GM19455 (cell line): ENCODE data around the gene GAP43.
"Not testable (repeated sequence)": the region's sequence is repeated elsewhere in the genome, so short reads cannot be mapped to it uniquely, and the experiment has no call there.

ENCODE experiments used
- ATAC-seq: cut with Tn5 transposase; IDR thresholded peaks from one replicate; pipeline ENCODE4 v1.9.1; 2021; ENCODE audit not compliant: unreplicated experiment

The GAP43 gene

DNA sequence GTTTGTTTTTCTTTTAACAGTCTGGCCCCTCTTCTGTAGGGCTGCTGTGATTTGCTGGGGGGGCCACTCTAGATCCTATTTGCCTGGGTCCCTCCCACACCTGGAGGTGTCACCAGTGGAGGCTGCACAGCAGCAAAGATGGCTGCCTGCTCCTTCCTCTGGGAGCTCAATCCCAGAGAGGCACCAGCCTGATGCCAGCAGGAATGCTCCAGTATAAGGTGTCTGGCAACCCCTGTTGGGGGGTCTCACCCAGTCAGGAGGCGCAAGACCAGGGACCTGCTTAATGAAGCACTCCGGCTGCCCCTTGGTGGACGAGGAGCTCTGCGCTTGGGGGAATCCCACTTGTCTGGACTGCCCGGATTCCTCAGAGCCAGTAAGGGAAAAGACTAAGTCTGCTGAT lies 118.3 kb downstream of the GAP43 start:
- ATAC-seq, result no peak

DNA sequence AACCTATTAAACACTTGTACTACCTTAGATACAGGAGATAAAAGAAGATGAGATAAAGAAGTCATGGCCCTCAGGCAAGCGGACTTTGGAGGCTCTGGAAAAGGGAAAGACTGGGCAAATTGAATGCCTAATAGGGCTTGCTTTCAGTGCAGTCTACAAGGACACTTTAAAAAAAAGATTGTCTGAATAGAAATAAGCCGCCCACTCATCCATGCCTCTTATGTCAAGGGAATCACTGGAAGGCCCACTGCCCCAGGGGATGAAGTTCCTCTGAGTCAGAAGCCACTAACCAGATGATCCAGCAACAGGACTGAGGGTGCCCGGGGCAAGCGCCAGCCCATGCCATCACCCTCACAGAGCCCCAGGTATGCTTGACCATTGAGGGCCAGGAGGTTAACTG lies 121.2 kb downstream of the GAP43 start:
- not testable (repeated sequence) for ATAC-seq

DNA sequence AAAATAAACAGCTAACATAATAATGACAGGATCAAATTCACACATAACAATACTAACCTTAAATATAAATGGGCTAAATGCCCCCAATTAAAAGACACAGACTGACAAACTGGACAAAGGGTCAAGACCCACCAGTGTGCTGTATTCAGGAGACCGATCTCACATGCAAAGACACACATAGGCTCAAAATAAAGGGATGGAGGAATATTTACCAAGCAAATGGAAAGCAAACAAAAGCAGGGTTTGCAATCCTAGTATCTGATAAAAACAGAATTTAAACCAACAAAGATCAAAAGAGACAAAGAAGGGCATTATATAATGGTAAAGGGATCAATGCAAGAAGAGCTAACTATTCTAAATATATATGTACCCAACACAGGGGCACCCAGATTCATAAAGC lies 129.7 kb downstream of the GAP43 start:
- not testable (repeated sequence) for ATAC-seq

DNA sequence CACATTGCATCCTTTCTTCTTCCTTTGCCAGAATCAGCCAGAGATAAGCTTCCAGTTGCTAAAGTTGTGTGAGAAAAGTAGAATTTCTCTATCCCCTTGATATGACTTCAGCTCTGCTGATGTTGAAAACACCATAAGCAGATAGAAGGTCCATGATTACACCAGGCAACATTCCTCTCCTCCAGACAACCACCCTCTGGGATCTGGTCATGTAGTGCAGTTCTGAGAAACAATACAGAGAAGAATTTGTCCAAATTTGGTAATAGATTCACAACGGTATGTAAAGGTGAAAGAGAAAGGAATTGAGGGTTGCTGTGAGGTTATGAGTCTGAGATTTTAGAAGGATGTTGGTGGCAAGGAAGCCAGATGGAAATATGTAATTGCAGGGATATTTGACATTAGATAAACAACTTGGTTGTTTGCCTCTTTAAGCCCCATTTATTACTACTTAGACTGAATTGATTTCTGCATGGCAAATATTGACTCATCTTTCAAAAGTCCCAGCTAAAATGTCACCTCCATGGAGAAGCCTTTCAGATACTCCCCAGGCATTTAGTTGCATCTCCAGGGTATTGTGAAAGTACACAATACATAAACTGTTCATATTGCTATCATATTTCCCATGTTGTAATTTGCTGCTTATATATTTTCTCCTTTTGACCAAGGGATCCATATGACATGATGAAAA lies 134.9 kb downstream of the GAP43 start:
- no peak for ATAC-seq

DNA sequence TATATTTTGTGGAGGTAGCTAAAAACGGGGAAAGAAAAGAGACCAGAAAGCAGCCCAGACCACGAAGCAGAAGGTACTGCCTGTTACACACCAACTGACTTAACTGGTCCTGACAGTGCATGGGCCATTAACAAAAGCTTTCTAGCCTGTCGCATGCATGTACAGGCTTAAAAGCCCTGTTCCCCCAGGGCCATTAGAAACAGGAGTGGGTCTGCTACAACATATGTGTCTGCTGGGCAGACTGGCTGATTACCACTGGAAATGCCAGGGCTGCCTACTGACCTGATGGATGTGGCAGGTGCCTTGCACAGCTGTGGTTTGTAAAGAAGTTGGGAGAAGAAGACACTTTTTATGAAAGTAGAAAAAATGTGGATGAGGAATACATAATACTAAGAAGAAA lies 137.4 kb downstream of the GAP43 start:
- ATAC-seq, result no peak

DNA sequence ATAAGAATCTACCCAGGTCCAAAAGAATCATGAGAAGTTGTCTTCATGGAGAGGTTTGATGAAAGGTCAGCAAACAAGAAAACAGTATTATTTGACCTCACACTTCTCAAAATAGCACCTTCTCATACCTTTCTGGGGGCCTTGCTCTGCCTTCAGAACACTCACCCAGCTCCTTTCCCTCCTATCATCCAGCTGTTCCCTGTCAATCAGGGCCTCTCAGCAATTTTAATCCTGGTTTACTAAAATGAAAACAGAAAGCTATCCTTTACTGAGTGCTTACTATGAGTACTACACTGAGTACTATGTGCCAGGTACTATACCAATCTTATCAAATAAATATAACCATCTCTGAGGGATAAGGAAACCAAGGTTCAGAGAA lies 138.6 kb downstream of the GAP43 start:
- no peak for ATAC-seq

DNA sequence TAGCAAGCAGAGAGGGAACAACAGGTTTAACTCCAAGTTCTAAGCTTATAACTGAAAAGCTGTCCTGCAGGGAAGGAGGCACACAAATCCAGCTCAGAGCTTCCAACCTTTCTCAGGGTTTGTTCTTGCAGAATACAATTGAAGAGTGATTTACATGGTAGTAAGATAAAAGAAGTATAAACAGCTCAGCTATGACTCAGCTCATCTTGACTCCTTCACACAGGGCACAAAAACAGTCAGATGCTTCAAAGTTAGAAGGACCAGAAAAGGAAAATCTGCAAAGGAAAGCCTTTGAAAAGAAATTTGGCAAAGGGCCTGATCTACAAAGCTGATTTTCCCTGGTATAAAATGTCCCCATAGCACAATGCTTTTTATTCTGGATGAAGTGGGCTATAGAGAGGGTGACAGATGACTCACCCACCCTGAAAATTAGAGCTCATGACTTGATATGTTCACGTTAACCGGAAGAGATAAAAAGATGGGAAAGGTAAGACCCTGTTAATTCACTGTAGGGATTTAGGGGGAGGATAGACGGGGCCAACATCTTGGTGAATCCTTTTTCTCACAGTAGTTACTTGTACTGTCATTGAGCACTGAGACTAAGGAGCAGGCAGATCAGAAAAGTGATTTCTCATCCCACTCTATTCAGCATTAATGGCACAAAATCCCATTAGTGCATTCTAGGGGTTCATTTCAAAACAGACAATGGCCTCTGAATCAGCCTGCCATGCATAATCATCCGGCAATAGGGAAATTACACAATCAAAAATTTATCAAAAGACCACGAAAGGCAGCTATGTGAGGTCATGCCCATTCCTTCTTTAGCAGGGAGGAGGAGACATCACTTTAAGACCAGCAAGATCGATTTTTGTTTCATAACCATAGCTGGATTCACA lies 143.5 kb downstream of the GAP43 start:
- no peak for ATAC-seq

DNA sequence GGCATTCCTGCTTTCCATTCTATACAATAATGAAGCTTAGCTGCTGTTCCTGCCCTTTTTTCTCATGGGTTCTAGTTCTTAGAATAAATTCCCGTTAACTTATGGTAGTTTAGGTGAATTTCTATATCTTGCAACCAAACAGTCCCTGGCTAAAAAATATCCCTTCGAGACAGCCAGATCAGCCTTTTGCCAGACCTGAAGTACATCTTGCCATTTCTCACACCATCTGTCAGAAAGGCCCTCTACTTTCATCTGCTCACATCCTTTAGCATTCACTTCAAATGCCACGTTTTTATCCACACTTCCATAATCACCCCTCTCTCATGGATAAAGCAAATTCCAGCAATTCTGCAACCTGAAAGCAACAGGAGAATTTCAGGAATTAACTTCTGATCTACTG lies 145.4 kb downstream of the GAP43 start:
- ATAC-seq, result no peak
